Type B pancreatic cell (in vitro differentiated cells): Measurements from ENCODE around the gene DOCK1. TPM values are rescaled to one million over a fixed set of nuclear protein-coding genes. Genes with fewer than 3 reads are reported as not detected.

Experiments
- DNase-seq: peaks from one replicate; pipeline ENCODE4 v3.0.0; 2021; ENCODE audit warnings: mixed read lengths; ENCODE audit not compliant: unreplicated experiment; ENCODE audit errors: extremely low spot score
- H3K27ac Mint-ChIP-seq: 2 replicates; pipeline ENCODE4 v1.8.0; 2021; ENCODE audit warnings: mild to moderate bottlenecking, mixed read lengths
- H3K27me3 Mint-ChIP-seq: 2 replicates; pipeline ENCODE4 v1.8.0; 2021; ENCODE audit warnings: mixed read lengths
- H3K36me3 Mint-ChIP-seq: 2 replicates; pipeline ENCODE4 v1.8.0; 2021; ENCODE audit warnings: mixed read lengths
- H3K4me1 Mint-ChIP-seq: one replicate; pipeline ENCODE4 v1.8.0; 2021; ENCODE audit warnings: mixed read lengths; ENCODE audit not compliant: unreplicated experiment
- H3K4me3 Mint-ChIP-seq: 2 replicates; pipeline ENCODE4 v1.8.0; 2021; ENCODE audit warnings: mild to moderate bottlenecking, mixed read lengths
- H3K9me3 Mint-ChIP-seq: 2 replicates; pipeline ENCODE4 v1.8.0; 2021; ENCODE audit warnings: mixed read lengths
- total RNA-seq: library from RNA; stranded (reverse); gene quantifications from 2 replicates; pipeline ENCODE4 v1.2.1, GENCODE V29; 2021; ENCODE audit warnings: low replicate concordance
- TF ChIP-seq, protein P1 (sequence below): fragments of 200-600 bp; sonication (generic); conservative IDR thresholded peaks from 2 replicates; pipeline ENCODE4 v1.5.0; 2021; ENCODE audit warnings: antibody characterized with exemption, mild to moderate bottlenecking

DOCK1 gene
- total RNA-seq, 1 donor from 2014 or later = 67.4 TPM

DNA sequence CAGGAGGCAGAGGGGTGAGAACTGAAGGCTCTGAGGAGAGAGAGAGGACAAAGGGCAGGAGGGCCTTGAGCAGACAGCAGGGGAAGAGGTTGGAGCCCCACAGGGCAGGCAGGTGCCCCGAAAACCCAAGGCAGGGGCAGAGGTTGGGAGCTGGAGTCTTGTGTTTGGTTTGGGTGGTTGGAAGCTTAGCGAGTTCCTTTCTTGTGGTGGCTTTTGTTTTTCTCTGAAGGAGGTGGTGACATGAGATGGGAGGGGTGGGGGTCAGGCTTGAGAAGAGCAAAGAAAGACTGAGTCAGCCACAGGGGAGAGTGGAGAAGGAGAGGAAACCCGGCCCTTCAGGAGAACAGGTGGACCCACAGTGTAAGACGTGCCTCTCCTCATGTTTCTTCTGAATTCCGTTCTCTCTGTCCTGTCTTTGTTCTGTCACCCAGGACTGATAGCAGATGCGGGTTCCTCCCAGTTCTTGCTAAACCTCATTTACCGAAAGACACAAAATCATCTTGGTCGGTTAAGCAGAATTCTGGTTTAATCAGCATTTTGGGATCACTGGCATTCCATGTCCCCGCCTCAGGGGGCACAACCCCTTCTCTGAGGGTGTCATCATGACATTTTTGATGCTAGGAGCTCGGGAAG, 195.9 kb downstream of the DOCK1 start:
- no peak overlapping the region for H3K4me3 Mint-ChIP-seq
- no peaks in the 10 kb centered on the region for H3K9me3 Mint-ChIP-seq
- TF ChIP-seq, protein P1, sequence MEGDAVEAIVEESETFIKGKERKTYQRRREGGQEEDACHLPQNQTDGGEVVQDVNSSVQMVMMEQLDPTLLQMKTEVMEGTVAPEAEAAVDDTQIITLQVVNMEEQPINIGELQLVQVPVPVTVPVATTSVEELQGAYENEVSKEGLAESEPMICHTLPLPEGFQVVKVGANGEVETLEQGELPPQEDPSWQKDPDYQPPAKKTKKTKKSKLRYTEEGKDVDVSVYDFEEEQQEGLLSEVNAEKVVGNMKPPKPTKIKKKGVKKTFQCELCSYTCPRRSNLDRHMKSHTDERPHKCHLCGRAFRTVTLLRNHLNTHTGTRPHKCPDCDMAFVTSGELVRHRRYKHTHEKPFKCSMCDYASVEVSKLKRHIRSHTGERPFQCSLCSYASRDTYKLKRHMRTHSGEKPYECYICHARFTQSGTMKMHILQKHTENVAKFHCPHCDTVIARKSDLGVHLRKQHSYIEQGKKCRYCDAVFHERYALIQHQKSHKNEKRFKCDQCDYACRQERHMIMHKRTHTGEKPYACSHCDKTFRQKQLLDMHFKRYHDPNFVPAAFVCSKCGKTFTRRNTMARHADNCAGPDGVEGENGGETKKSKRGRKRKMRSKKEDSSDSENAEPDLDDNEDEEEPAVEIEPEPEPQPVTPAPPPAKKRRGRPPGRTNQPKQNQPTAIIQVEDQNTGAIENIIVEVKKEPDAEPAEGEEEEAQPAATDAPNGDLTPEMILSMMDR = no peak
- H3K27ac Mint-ChIP-seq = no peak overlapping the region
- H3K27me3 Mint-ChIP-seq = no peaks in the 10 kb centered on the region
- peaks cover 26% of the 10 kb centered on the region for H3K36me3 Mint-ChIP-seq
- DNase-seq = no peak
- H3K4me1 Mint-ChIP-seq = no peaks in the 10 kb centered on the region

DNA sequence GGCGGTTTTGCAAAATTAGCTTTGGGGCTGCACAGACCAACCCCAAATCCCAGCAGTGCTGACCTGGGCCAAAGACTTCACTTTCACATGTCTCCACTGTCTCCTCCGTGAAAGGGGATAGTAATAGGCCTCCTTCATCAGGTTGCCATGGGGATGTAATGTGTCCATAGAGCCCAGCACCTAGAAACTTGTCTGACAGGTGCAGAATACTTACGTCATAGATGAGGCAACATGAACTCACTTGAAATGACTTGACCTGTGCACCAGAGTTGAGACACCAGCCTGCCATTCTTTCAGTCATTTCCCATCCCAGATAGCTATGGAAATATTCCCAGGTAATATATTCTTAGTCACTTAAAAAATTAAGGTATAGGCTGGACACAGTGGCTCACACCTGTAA, 196.9 kb downstream of the DOCK1 start:
- Mint-ChIP-seq H3K4me1 (no peaks in the 10 kb centered on the region), H3K4me3 (no peak overlapping the region), H3K9me3 (no peaks in the 10 kb centered on the region), H3K27ac (no peak overlapping the region), H3K36me3 (peaks cover 30% of the 10 kb centered on the region), H3K27me3 (no peaks in the 10 kb centered on the region)
- DNase-seq = no peak
- TF ChIP-seq, protein P1 = no peak

DNA sequence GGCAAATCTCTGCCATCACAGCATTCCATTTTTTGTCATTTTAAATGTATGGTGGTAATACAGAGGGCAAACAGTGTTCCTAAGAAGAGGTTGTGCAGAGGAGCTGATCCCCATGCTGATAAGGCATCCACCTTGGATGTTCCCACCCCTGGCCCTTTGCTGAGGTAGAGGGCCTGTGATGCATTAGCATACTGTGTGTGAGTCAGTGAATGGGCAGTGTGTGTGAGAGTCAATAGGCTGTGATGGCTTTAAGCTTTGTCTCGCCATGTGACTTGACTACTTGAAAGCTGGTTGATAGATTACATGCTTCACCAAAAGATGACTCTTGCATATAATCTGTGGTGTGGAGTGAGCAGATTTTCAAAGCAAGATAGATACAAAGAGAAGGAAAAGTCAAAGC, 209.9 kb downstream of the DOCK1 start:
- Mint-ChIP-seq H3K4me3 (no peak overlapping the region), H3K9me3 (no peaks in the 10 kb centered on the region), H3K4me1 (no peaks in the 10 kb centered on the region), H3K36me3 (peaks cover 22% of the 10 kb centered on the region), H3K27ac (no peak overlapping the region), H3K27me3 (no peaks in the 10 kb centered on the region)
- no peak for DNase-seq
- TF ChIP-seq, protein P1 = no peak

DNA sequence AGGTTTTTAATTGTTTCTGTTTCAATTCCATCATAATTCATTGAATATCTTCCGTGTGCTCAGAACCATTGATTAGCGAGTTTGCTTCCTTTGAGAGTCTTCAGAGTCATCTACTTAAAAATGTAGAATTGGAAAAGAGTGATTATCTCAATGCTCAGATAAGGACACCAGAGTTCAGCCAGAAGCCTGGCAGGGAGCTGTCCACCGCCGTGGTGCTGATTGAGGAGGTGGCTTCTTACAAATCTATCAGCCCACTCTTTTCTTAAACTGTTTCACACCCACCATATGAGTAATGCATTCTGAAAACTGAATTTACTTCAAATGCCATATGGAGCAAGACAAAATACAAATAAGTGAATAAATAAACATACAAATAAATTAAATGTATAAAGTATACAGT, 211.9 kb downstream of the DOCK1 start:
- Mint-ChIP-seq H3K9me3 (no peaks in the 10 kb centered on the region), H3K4me3 (no peak overlapping the region), H3K27ac (no peak overlapping the region), H3K4me1 (no peaks in the 10 kb centered on the region), H3K36me3 (peaks cover 18% of the 10 kb centered on the region), H3K27me3 (no peaks in the 10 kb centered on the region)
- TF ChIP-seq, protein P1 = no peak
- peak; percentile 78 for DNase-seq

DNA sequence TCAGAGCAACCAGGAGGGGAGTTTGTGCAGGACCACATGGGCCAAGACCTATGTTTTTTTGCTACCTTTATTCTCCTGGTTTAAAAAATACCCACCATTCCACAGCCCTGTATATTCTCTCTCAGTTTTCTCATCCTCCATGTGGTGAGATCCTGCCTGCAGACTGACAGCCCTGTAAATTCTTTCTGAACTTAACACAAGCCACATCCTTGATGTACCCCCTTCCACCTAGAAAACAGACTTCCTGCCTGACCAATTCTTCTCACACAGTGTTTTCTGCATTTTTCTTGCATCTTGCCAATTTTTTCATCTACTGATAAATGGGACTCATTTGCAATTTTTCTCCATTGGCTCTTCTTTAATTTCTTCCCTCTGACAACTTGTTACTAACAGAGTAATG, 212.8 kb downstream of the DOCK1 start:
- no peaks in the 10 kb centered on the region for H3K9me3 Mint-ChIP-seq
- TF ChIP-seq, protein P1 = no peak
- peaks cover 14% of the 10 kb centered on the region for H3K36me3 Mint-ChIP-seq
- H3K4me1 Mint-ChIP-seq = no peaks in the 10 kb centered on the region
- DNase-seq = no peak
- H3K27ac Mint-ChIP-seq = no peak overlapping the region
- no peaks in the 10 kb centered on the region for H3K27me3 Mint-ChIP-seq
- H3K4me3 Mint-ChIP-seq = no peak overlapping the region

DNA sequence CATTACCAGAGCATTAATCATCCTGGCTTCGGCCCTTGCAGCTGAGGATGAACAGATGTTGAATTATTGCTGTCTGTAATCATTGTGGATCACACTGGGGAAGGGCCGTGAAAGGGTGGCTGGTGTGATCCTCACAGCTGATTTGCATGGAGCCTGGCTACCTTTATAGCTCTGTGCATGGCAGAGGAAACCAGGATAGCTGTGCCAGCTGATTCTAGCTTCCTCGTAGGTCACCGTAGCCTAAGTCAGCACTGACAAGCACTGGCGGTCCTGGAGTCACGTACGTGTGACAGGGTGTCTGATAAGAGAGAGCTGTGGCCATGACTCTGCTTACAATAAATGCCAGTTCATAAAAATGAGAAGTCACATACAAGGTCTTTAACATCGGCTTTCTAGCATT, 214.7 kb downstream of the DOCK1 start:
- H3K4me1 Mint-ChIP-seq = no peaks in the 10 kb centered on the region
- no peak overlapping the region for H3K27ac Mint-ChIP-seq
- DNase-seq = no peak
- H3K27me3 Mint-ChIP-seq = no peaks in the 10 kb centered on the region
- no peak overlapping the region for H3K4me3 Mint-ChIP-seq
- H3K36me3 Mint-ChIP-seq = peaks cover 11% of the 10 kb centered on the region
- no peaks in the 10 kb centered on the region for H3K9me3 Mint-ChIP-seq
- TF ChIP-seq, protein P1 = no peak
